HG02938 (cell line): Measurements from ENCODE around the gene TNK1.
"Not testable (repeated sequence)": the region's sequence is repeated elsewhere in the genome, so short reads cannot be mapped to it uniquely, and the experiment has no call there.

Source experiments
- ATAC-seq: cut with Tn5 transposase; IDR thresholded peaks from one replicate; pipeline ENCODE4 v1.9.1; 2021; ENCODE audit warnings: mild to moderate bottlenecking, moderate library complexity; ENCODE audit not compliant: unreplicated experiment

TNK1 gene

DNA sequence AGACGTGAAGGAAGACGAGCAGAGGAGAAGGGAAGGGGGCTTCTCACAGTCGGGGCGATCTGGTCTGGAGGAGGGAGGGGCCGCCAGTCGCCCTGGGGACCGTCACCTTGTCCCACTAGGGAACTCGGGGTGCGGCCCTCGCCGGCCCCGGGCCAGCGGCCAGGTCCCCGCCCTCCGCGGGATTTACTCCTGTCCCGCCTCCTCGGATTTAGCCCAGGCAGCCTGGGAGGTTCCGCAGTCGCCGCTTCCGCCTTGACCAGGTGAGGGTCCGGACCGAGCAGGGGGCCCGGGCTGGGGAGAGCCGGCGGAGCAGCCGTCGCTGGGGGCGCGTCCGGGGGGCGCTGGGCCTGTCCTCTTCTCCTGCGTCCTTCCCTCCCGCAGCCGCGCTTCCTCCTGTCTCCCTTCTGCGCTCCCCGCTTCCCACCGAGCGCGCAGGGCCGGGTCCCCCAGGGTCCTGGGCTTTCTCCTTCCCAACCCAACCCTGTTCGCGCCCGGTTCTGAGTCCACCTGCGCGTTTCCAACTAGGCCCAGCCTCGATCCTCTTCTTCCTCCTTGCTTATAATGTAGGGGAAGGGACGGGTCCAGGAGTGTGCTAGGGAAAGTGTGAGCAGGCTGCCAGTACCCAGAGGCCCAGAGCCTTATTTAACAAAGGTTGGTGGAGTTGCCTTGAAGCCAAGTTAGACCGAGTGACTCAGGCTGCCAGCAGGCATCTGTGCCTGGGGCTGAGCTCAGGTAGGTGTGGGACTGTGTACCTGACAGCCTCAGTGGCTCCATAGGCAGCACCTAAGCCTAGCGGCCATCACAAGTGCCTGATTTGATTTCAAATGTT is at the start of gene TNK1:
Gene TNK1 (plus strand): TSS at position 235 of the 829 bp plus-strand sequence. CDS start 1,838 bp downstream, outside the sequence.
- ATAC-seq = no peak

DNA sequence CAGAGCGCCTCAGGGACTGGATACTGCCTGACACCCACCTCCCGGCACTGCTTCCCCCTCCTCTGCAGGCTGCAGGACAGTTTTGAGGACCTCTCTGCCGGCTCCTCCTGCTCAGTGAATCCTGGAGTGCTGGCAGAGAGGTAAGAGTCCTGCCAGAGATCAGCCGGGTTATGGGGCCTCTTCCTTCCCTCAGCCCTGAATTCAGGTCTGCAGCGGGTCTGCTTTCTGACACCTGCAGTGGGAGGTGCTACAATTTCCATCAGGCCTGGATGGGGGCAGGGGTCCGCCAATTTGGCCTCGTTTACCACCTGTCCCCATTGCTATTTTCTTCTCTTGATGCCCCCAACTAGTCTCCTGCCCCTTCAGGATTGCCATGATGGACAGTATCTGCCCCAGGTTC is 48.8 kb upstream of the TNK1 start:
- ATAC-seq = no peak

DNA sequence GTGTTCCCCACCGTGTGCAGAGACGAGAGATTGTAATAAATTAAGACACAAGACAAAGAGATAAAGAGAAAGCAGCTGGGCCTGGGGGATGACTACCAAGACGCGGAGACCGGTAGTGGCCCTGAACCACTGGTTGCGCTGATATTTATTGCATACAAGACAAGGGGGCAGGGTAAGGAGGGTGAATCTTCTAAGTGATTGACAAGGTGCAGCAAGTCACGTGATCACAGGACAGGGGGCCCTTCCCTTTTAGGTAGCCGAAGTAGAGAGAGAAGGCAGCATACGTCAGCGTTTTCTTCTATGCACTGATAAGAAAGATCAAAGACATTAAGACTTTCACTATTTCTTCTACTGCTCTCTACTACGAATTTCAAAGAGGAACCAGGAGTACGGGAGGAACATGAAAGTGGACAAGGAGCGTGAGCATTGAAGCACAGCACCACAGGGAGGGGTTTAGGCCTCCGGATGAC is 48.3 kb upstream of the TNK1 start:
- ATAC-seq = not testable (repeated sequence)

DNA sequence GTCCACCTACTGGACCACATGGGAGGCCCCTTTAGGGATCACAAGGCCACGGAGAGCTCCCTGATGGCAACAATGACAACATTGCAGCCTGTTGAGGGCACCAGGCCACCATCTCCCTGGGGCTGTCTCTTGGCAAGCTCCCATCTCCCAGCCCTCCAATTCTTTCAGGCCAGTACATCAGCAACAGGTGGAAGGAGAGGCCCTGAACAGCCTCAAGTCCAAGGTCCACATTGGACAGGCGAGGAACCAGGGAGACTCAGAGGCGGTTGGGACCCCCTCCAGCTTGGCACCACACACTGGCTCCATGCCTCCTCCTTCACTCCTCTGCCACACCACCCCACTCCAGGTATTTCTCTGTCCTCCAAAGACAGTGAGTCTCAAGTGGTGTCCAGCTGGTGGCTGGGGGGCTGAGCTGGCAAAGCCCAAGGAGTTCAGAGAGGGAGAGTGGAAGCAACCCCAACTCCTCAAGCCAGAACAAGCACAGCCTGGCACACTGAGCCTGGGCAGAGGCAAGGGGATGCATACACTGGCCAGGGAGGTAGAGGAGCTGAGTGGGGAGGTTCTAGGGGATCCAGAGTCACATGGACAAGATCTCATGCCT is 45.9 kb upstream of the TNK1 start:
- ATAC-seq = no peak

DNA sequence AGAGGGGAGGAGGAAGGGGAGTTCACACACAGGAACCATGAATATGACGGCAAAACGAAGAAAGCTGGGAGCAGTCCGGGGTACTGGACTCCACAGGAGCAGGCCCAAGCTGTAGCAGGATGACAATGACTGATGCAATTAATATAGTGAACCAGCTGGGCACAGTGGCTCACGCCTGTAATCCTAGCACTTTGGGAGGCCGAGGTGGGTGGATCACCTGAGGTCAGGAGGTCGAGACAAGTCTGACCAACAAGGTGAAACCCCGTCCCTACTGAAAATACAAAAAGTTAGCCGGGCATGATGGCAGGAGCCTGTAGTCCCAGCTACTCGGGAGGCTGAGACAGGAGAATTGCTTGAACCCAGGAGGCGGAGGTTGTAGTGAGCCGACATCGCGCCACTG is 45.1 kb upstream of the TNK1 start:
- not testable (repeated sequence) for ATAC-seq

DNA sequence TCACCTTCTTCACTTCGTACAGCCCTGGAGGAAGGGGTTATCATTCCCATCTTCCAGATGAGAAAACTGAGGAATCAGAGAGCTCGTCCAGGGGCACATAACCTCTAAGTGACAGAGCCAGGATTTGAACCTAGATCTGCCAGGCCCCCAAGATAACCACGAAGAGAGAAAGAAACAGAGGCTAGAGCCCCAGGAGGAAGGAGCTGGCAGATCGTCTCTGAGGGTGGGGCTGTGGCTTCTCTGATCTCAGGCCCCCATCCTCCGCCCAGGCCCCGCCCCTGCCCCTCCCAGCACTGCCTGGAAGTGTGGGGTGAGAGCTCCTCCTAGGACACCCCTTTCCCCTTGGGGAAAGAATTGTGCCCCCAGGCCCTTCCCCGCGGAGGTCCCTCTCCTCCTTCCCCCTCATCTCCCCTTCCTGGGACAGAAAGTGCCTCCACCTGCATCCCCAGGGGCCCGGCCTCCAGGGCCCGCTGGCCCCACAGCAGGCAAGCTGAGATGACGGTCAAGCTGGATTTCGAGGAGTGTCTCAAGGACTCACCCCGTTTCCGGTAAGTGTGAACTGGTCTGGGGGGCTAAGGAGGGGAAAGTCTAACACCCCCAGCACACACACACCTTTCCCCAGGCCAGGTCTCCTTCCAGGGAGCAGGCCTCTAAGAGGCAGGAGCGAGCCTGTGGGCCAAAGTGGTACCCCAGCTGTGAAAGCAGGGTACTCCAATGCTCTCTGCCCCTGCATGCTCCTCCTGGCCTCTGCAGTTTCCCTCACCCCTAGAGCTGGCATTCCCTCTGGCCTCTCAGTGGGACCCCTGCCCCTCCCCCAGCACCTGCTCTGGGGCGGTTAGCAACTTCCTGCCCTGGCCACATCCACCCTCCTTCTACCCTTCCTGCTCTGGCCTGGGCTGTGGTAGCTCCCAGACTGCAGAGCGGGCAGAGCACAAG is 44.4 kb upstream of the TNK1 start, which contains the start of gene ACAP1:
Gene ACAP1 (plus strand): TSS at position 290 of the 936 bp plus-strand sequence. CDS start 206 bp downstream, at position 496.
- ATAC-seq = no peak

DNA sequence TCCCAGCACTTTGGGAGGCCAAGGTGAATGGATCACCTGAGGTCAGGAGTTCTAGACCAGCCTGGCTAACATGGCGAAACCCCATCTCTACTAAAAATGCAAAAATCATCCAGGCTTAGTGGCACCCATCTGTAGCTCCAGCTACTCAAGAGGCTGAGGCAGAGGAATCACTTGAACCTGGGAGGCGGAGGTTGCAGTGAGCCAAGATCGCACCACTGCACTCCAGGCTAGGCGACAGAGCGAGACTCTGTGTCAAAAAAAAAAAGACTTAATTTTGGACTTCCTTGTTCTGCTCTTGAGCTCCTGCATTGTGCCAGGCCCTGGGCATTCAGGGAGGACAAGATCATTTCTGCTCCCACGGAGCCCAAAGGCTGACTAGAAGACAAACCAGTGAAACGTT is 43.3 kb upstream of the TNK1 start:
- ATAC-seq = not testable (repeated sequence)

DNA sequence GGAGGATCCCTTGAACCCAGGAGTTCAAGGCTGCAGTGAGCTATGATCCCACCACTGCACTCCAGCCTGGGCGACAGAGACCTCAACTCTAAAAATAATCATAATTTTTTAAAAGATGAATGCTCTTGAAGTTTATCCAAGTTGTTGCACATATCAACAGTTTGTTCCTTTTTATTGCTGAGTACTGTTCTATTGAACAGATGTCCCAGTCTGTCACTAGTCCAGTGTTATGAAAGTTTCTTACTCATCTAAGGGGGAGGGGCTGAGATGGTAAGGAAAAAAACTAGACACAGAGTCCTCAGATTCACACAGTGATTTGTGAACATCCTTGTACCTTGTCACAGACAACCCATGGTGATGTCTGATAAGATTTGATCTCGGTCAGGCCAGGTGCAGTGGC is 40.7 kb upstream of the TNK1 start:
- ATAC-seq = no peak

DNA sequence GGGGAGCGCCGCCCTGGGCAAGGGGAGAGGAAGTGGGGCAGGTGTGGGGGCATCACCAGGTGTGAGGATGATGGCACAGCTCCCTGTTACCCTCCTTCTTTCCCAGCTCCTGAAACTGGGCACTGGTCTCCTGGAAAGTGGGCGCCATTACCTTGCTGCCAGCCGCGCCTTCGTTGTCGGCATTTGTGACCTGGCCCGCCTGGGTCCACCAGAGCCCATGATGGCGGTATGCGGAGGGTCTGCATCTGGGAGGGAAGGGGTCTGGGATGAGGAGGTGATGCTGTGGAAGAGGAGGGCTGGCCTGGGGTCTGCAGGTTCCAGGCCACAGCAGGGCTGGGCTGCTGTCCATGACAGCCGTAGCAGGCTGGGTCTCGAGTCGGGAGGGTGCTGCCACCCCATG is 39.0 kb upstream of the TNK1 start:
- ATAC-seq = no peak

DNA sequence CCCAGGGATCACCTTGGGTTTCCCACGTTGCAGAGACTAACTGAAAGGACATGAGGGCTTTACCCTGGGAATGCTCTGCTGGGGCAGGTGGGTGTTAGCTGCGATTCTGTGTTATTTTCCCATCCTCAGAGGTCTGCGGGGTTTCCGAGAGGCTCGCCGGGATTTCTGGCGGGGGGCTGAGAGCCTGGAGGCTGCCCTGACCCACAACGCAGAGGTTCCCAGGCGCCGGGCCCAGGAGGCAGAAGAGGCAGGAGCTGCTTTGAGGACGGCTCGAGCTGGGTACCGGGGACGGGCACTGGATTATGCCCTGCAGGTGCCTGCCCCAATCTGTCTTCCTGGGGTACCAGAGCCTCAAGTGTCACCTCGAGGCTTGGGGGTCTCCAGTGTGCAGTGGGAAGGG is 37.6 kb upstream of the TNK1 start:
- no peak for ATAC-seq

DNA sequence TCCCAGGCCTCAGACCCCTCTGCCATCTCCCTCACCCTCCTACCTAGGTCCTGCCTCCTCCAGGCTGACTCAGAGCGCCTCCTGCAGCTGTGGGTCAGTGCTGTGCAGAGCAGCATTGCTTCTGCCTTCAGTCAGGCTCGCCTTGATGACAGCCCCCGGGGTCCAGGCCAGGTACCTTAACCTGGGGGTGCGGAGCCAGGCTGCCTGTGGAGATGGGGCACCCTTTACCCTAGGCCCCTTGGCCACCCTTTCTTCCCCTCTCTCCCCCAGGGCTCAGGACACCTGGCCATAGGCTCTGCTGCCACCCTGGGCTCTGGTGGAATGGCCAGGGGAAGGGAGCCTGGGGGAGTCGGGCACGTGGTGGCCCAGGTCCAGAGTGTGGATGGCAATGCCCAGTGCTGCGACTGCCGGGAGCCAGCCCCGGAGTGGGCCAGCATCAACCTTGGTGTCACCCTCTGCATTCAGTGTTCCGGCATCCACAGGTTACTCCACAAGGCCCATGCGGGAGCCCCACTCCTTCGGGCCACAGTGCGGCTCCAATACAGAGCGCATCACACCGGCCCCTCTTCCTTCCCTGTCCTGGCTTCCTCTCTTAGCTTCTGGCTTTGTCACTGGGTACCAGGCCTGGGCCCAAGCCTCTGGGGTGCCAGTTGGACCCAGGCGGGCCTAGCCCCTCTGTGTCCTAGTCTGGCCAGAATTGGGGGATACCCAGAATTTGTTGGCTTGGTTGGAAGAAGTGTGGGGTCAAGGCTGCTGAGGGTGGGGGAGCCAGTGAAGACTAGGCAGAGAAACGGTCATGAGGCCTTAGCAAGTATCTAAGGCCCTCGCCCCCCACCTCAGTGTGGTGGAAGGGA is 33.9 kb upstream of the TNK1 start:
- no peak for ATAC-seq

DNA sequence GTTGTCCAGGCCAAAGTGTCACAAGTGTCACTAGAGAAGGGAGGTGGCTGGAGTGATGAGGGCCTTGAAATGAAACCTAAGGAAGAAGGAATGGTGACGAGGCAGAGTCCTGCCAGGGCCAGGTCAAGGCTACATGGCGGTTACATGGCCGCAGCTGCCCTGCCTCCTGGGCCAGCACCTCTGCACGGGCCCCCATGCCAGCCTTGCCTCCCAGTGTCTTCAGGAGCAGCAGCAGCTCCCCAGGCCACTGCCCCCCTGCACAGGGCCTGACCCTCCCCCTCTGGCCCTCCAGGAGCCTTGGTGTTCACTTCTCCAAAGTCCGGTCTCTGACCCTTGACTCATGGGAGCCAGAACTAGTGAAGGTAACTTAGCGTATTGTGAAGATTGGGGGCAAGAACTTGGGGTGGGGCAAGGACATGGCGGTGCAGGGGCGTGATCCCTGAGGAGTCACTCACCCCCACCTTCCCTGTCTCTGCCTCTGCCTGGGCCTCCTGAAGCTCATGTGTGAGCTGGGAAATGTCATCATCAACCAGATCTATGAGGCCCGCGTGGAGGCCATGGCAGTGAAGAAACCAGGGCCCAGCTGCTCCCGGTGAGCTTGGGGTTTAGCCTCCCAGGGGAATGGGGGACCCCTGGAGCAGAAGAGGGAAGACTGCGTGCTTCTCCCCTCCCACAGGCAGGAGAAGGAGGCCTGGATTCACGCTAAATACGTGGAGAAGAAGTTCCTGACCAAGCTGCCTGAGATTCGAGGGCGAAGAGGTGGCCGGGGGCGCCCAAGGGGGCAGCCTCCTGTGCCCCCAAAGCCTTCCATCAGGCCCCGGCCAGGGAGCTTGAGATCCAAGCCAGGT is 33.0 kb upstream of the TNK1 start:
- no peak for ATAC-seq

DNA sequence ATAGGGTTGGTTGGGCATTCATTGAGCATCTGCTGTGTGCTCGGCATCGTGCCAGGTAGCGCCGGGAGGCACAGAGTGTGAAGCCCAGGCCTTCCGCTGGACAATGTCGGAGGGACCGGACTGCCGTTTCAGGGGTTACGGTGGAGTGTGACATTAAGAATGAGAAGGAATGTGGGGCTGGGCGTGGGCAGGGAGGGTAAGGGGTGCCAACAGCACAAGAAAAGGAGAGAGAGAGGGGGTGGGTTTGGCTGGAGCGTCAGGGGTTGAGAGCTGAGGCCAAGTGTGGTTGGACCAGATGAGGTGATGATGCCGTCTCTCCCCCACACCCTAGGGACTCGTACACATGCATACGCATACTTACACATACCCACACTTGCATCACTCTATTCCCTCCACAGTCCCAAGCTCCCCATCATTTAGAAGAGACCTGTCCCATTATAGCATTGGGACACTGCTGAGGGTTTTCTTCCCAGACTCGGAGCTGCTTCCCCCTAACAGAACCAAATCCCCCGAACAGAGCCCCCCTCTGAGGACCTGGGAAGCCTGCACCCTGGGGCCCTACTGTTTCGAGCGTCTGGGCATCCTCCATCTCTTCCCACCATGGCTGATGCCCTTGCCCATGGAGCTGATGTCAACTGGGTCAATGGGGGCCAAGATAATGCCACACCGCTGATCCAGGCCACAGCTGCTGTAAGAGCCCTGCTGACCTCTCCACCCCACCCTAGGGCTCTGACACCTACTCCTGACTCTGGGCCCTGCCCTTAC is 32.2 kb upstream of the TNK1 start:
- ATAC-seq = no peak

DNA sequence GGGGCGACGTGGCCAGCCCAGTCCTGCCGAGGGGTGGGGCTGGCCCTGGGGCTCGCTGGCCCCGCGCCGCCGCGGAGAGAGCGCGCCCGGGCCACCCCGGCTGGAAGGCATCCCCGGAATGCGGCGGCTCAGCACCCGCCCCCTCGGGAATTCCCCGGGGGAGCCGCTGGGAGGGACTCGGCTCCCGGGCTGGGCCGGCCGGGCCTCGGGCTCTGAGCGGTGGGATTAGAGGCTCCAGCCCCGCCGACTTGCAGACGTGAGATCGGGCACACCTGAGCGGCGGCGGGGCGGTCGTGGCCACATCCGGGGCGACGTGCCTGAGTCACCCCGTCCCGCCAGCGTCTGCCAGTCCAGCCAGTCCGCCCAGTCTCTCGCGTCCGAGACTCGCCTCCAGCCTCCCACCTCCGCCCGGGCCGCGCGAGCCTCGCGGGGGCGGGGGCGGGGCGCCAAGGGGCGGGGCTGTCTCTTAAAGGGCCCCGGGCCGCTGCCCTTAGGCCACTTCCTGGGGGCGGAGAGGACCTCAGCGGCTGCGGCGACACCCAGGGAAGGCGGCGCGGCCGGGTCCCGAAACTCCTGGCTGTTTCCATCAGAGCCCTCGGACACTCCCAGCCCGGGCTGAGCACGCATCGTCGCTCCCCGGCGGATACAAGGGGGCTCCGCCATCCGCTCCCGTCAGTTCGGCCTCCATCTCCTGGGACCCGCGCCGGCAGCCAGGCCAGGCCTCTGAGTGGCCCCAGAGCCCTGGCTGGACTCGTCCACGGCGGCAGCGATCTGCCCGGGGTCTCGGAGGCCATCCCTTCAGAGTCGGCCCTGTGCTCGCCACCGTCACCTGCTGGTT is 29.0 kb upstream of the TNK1 start, which contains the start of gene KCTD11:
Gene KCTD11 (plus strand): TSS at position 498 of the 838 bp plus-strand sequence.
- ATAC-seq = peak; percentile 45

DNA sequence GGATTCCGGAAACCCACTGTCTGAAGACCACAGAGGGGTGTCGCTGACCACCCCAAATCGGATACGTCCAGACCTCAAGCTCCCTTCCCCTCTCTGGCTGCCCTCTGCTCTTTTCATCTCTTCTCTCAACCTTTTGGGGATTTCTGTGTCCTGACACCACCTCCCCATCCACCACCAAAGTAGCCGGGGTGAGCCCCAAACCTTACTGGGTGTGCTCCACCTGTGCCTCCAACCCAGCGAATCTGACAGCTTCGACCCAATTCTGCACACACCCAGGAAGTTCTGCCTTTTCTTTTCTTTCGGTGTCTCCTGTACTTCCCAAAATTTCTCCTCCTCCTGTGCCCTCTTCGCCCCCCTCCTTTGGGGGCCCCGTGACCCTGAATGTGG is 28.4 kb upstream of the TNK1 start:
- peak; percentile 22 for ATAC-seq

DNA sequence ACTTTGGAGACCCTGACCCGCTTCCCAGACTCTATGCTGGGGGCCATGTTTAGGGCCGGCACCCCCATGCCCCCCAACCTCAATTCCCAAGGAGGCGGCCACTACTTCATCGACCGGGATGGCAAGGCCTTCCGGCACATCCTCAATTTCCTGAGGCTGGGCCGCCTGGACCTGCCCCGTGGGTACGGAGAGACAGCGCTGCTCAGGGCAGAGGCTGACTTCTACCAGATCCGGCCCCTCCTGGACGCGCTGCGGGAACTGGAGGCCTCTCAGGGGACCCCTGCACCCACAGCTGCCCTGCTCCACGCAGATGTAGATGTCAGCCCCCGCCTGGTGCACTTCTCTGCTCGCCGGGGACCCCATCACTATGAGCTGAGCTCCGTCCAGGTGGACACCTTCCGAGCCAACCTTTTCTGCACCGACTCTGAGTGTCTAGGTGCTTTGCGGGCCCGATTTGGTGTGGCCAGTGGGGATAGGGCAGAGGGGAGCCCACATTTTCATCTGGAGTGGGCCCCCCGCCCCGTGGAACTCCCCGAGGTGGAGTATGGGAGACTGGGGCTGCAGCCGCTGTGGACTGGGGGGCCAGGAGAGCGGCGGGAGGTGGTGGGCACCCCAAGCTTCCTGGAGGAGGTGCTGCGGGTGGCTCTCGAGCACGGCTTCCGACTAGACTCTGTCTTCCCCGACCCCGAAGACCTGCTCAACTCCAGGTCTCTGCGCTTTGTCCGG is 27.8 kb upstream of the TNK1 start:
- ATAC-seq = no peak

DNA sequence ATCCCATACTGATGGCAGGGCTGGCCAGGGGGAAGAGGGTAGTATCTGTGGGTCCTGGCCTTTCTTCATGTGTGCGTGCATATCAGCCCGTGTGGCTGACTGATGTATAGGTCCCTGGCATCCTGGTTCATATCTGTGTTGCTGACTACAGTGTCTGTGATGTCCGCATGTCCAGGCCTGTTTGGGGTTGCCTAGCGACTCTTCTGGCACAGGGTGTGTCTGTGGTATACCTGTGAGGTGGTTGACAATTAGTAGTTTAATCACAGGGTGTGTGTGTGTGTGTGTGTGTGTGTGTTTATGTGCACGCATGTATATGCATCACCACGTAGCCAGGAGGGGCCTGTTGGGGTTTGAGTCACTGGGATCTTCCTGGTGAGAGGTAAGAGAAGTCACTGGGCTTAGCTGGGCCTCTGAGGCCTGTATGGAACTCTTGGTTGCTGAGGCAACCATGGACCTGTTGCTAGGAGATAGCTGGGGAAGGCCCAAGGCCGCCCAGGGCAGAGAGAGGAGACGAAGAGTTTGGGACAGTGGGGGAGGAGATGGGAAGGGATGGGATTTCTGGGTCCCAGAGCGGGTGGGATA is 26.5 kb upstream of the TNK1 start:
- ATAC-seq = no peak
